Coronary artery (tissue), 2 donors: Measurements from ENCODE around the gene NCF2.

Experiments
- DNase-seq: peaks from one replicate; pipeline ENCODE4 v3.0.0-alpha.2; 2017; ENCODE audit warnings: low spot score
- H3K27ac ChIP-seq, 2 donors: fragments of 200-600 bp; sonication (generic); one replicate each; pipeline ENCODE4 v1.5.1; 2016 to 2019
- H3K4me3 ChIP-seq: fragments of 200-600 bp; sonication (generic); 2 replicates; pipeline ENCODE4 v1.5.1; 2016; ENCODE audit warnings: mild to moderate bottlenecking, moderate library complexity
- TF ChIP-seq, protein P1 (sequence below): fragments of 200-600 bp; sonication (generic); IDR thresholded peaks from one replicate; pipeline ENCODE4 v1.5.1; 2019; ENCODE audit warnings: antibody characterized with exemption

Gene NCF2

DNA sequence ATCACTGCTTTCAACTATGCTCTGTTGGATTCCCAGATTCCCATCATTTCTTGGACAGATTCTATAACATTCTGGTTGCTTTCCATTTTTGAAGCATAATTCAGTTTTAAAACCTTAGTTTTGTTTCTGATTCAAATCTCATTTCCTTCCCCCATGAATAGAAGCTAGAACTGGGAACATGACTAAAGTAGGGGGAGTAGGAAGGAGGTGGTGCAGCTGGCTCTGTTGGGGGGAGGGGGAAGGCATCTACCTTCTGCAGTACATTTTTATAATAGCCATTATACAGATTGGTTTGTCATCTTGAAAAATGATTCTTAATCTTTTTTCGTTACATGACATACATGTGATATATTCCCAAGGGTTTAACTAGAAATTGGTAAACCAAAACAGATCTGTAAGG, 69.9 kb downstream of the NCF2 start:
- Histone ChIP-seq H3K4me3 (no peak overlapping the region), H3K27ac (no peak overlapping the region)
- DNase-seq: no peak
- TF ChIP-seq, protein P1, sequence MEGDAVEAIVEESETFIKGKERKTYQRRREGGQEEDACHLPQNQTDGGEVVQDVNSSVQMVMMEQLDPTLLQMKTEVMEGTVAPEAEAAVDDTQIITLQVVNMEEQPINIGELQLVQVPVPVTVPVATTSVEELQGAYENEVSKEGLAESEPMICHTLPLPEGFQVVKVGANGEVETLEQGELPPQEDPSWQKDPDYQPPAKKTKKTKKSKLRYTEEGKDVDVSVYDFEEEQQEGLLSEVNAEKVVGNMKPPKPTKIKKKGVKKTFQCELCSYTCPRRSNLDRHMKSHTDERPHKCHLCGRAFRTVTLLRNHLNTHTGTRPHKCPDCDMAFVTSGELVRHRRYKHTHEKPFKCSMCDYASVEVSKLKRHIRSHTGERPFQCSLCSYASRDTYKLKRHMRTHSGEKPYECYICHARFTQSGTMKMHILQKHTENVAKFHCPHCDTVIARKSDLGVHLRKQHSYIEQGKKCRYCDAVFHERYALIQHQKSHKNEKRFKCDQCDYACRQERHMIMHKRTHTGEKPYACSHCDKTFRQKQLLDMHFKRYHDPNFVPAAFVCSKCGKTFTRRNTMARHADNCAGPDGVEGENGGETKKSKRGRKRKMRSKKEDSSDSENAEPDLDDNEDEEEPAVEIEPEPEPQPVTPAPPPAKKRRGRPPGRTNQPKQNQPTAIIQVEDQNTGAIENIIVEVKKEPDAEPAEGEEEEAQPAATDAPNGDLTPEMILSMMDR: no peak

DNA sequence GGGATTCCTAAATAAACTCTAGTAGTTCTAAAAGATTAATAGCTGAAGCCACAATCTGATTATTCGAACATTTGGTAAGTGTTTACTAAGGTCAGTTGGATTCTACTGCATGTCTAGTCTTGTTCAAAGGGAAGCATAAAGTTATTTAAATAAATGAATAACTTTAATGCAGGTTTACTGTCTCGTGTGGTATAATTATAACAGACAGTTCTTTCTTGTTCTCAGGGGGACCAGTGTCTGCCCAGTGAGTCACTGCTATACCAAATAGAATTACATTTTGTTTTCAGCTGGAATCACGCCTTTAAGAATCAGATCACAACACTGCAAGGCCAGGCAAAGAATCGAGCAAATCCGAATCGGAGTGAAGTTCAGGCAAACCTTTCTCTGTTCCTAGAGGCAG, 72.9 kb downstream of the NCF2 start:
- TF ChIP-seq, protein P1: no peak

DNA sequence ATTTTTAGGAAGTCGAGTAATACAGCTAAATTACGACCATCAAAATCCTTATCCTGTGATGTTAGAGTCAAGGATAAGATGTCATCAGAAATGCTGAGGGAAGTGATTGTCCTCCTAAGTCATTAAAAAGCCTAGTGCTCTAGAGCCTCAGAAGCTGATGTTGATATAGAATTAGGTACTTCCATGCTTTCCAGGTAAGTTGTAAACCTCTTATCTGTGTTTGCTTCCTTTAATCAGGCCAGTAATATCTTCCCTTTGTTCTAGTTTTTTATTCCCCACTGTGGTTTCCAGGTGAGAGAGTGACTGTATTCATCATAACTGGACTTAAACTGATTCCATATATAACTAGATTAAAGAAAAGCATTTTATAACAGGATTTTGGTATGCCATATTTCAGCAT, 73.5 kb downstream of the NCF2 start:
- no peak overlapping the region for H3K27ac ChIP-seq
- no peak overlapping the region for H3K4me3 ChIP-seq
- TF ChIP-seq, protein P1: no peak
- DNase-seq: no peak

More for the DNA sequence above, 72.9 kb downstream of the NCF2 start:
- H3K4me3 ChIP-seq: no peak overlapping the region
- H3K27ac ChIP-seq: no peak overlapping the region
- no peak for DNase-seq

DNA sequence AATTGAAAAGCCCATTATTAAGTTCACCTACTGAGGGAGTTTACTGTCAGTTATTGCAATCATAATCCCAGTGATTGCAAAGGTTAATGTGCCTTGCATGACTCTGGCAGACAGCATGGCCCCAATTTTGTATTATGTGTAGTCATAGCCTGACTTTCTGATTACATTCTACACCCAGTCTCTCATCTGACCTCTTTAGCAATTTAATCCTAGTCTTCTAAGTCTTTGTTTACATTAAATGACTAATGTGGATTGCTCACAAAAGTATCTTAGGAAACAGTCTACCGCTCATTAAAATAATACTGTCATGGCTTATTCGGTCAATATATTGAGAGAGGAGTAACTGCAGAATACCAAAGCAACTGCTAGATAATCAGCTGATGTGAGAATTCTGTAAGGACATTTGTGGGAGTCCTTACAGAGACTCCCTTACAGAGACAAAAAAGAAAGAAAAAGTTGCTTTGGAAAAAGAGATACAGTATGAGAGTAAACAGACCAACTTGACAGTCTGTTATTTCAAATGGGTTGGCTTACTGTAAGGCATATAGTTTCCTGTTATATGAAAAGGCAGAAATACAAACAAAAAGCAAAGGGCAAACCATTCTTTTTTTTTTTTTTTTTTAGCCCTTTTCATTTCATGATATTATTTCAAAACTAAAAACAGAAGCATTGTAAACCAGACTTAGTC, 75.1 kb downstream of the NCF2 start:
- DNase-seq: no peak
- H3K27ac ChIP-seq: no peak overlapping the region
- TF ChIP-seq, protein P1: no peak
- no peak overlapping the region for H3K4me3 ChIP-seq

DNA sequence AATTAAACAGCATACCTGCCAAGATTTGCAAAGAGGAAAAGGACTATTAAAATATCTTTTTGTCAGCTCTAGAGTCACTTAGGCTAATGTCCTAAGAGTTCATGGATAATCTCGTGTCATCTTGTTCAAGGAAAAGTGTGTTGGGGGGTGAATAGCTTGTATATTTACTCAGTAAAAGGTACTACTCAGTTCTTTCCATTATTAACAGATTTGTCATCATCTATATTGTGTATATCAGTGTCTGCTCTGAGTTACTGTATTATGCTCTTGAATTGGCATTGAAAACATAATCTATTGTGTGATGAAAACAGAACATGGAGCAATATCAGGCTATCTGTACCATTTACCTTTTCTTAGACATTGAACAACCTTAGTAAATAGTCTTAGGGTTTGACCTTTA, 76.0 kb downstream of the NCF2 start:
- Histone ChIP-seq H3K27ac (no peak overlapping the region), H3K4me3 (no peak overlapping the region)
- TF ChIP-seq, protein P1: no peak
- no peak for DNase-seq

DNA sequence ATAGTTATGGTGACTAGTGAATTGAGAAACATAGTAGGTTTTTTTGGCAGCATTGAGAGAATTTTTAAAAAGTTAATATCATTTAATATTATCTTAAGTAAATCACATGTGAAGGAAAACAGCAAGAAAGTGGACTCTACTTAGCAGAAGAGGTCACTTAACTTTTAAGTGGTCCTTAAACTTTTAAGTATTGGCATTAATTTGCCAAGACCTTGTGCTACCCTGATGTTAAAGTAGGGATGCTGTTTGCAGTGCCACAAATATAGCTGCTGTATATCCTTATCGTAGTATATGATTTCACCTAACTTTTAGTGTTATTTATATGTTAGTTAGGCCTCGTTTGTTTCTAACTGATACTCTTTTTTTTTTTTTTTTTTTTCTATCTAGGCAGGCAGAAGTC, 77.8 kb downstream of the NCF2 start:
- Histone ChIP-seq H3K4me3 (no peak overlapping the region), H3K27ac (no peak overlapping the region)
- no peak for DNase-seq
- TF ChIP-seq, protein P1: no peak

DNA sequence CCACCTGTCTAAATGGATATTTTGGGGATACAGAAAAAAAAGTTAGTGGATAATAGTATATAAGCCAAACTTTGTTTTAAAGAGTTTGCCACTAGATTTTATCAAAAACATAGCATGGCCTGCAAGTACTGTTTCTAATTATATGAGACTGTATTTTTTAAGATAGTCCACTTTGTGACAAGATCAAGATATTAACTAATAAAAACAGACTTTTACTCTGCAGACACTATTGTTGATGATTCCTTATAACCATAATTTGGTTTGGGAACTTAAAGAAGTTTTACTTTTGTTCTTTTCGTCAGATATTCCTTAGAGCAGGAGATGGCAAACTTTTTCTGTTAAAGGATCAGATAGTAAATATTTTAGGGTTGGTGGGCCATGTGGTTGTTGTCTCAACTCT, 81.6 kb downstream of the NCF2 start:
- Histone ChIP-seq H3K4me3 (no peak overlapping the region), H3K27ac (no peak overlapping the region)
- TF ChIP-seq, protein P1: no peak
- DNase-seq: no peak
